Osteoblast (primary cell): Measurements from ENCODE around the gene SMARCC1. TPM values are rescaled to one million over a fixed set of nuclear protein-coding genes. Genes with fewer than 3 reads are reported as not detected.

Experiments used
- DNase-seq: peaks from one replicate; pipeline ENCODE4 v3.0.0; 2011; ENCODE audit warnings: low spot score, mixed read lengths; ENCODE audit not compliant: insufficient read length; ENCODE audit errors: missing footprints
- H2AFZ ChIP-seq: 2 replicates; pipeline ENCODE4 v1.6.0; 2011; ENCODE audit warnings: mild to moderate bottlenecking, low read length
- H3K27ac ChIP-seq: 2 replicates; pipeline ENCODE4 v1.5.1; 2011; ENCODE audit warnings: mild to moderate bottlenecking, low read depth, low read length, moderate library complexity
- H3K27me3 ChIP-seq: 2 replicates; pipeline ENCODE4 v1.6.0; 2012; ENCODE audit warnings: mild to moderate bottlenecking, control low read depth, inconsistent platforms, low read length, moderate library complexity; ENCODE audit not compliant: insufficient read depth
- H3K36me3 ChIP-seq: 2 replicates; pipeline ENCODE4 v1.5.1; 2011; ENCODE audit warnings: mild to moderate bottlenecking, low read length, control low read depth, moderate library complexity; ENCODE audit not compliant: insufficient read depth
- H3K4me1 ChIP-seq: 2 replicates; pipeline ENCODE4 v1.5.1; 2011; ENCODE audit warnings: mild to moderate bottlenecking, low read length, control low read depth, moderate library complexity; ENCODE audit not compliant: insufficient read depth
- H3K4me2 ChIP-seq: 2 replicates; pipeline ENCODE4 v1.6.0; 2011; ENCODE audit warnings: mild to moderate bottlenecking, low read length; ENCODE audit not compliant: insufficient read depth
- H3K4me3 ChIP-seq: fragments of 200-600 bp; sonication (generic); 3 replicates; pipeline ENCODE4 v1.5.1; 2012; ENCODE audit warnings: mild to moderate bottlenecking, low read length, inconsistent platforms; ENCODE audit not compliant: insufficient read depth
- H3K79me2 ChIP-seq: 2 replicates; pipeline ENCODE4 v1.6.0; 2012; ENCODE audit warnings: mild to moderate bottlenecking, low read length, control low read depth, inconsistent platforms; ENCODE audit not compliant: insufficient read depth
- H3K9me3 ChIP-seq: 2 replicates; pipeline ENCODE4 v1.5.1; 2011; ENCODE audit warnings: low read depth, low read length, control low read depth
- H4K20me1 ChIP-seq: 2 replicates; pipeline ENCODE4 v1.6.0; 2012; ENCODE audit warnings: mild to moderate bottlenecking, low read length, control low read depth; ENCODE audit not compliant: insufficient read depth
- total RNA-seq: library from RNA; depleted of rRNA; stranded (reverse); fragments of >200 nt; gene quantifications from 2 replicates; pipeline ENCODE4 v1.2.3, GENCODE V29; 2012
- TF ChIP-seq, protein P1 (sequence below): IDR thresholded peaks from 2 replicates; pipeline ENCODE4 v1.5.1; 2011; ENCODE audit warnings: mild to moderate bottlenecking, low read depth, low read length, moderate library complexity; ENCODE audit errors: extremely low read depth

SMARCC1 gene
- total RNA-seq, 1 donor = 46.7 TPM

DNA sequence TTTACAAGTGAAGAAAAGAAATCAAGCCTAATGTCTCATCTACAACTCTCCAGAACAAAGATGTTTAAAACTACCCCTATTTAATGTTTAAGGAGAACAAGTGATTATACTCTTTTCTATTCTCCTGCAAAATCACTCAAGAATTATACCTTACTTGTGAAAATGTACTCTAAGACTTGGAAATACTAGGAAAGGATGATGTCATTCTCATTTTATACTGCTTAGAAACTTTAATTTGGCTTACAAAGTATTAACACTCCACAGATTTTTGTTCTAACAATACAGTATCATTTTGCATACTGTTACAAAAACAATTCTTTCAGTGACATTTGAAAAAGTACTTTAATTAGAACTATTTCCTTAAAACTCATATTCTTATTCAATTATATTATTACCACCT is 89.5 kb downstream of the SMARCC1 start:
- TF ChIP-seq, protein P1, sequence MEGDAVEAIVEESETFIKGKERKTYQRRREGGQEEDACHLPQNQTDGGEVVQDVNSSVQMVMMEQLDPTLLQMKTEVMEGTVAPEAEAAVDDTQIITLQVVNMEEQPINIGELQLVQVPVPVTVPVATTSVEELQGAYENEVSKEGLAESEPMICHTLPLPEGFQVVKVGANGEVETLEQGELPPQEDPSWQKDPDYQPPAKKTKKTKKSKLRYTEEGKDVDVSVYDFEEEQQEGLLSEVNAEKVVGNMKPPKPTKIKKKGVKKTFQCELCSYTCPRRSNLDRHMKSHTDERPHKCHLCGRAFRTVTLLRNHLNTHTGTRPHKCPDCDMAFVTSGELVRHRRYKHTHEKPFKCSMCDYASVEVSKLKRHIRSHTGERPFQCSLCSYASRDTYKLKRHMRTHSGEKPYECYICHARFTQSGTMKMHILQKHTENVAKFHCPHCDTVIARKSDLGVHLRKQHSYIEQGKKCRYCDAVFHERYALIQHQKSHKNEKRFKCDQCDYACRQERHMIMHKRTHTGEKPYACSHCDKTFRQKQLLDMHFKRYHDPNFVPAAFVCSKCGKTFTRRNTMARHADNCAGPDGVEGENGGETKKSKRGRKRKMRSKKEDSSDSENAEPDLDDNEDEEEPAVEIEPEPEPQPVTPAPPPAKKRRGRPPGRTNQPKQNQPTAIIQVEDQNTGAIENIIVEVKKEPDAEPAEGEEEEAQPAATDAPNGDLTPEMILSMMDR = no peak
- Histone ChIP-seq H3K79me2 (no peaks in the 10 kb centered on the region), H3K36me3 (peaks cover 61% of the 10 kb centered on the region), H3K4me3 (no peak overlapping the region), H3K4me2 (no peak overlapping the region), H3K4me1 (no peaks in the 10 kb centered on the region), H3K27me3 (no peaks in the 10 kb centered on the region), H3K27ac (no peak overlapping the region), H2AFZ (no peak overlapping the region), H3K9me3 (no peaks in the 10 kb centered on the region), H4K20me1 (no peaks in the 10 kb centered on the region)
- peak; percentile 80 for DNase-seq

DNA sequence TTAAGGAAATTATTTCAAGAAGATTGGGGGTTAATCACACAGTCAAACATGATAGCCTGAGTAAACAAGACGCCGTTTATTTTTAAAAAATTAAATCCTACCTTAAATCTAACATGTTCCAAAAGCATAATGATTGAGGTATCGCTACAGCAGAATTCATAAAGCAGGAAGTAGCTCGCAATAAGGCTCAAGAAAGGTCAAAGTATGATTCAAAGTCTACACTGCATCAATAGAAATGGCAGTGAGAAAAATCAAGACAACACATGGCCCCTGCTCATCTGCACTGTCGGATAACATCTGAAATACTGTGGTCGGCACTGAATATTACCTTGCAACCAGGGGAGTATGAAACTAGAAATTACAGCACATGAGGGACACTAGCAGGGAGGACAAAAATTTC is 93.2 kb downstream of the SMARCC1 start:
- Histone ChIP-seq H2AFZ (no peak overlapping the region), H3K9me3 (no peaks in the 10 kb centered on the region), H3K4me2 (no peak overlapping the region), H3K27me3 (no peaks in the 10 kb centered on the region), H3K79me2 (no peaks in the 10 kb centered on the region), H3K36me3 (peaks cover 60% of the 10 kb centered on the region), H3K4me3 (no peak overlapping the region), H4K20me1 (no peaks in the 10 kb centered on the region), H3K27ac (no peak overlapping the region), H3K4me1 (no peaks in the 10 kb centered on the region)
- TF ChIP-seq, protein P1 = no peak
- no peak for DNase-seq

DNA sequence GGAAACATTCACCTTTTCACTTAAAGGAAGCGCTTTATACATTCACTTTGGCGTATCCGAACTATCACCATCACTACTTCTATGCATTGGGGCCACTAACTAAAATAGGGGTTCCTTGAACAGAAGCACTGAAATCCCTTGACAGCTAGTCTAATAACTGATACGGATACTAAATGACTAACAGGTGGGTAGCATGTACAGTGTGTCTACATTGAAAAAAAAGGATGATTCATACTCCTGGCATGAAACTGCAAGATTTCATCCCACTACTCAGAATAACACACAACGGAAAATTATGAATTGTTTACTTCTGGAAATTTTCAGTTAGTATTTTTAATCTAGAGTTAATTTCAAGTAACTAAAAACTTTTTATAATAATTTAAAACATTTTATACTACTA is 96.7 kb downstream of the SMARCC1 start:
- Histone ChIP-seq H3K4me1 (no peaks in the 10 kb centered on the region), H3K4me3 (no peak overlapping the region), H3K79me2 (no peaks in the 10 kb centered on the region), H3K4me2 (no peak overlapping the region), H3K27ac (no peak overlapping the region), H2AFZ (no peak overlapping the region), H3K36me3 (peaks cover 33% of the 10 kb centered on the region), H3K27me3 (no peaks in the 10 kb centered on the region), H3K9me3 (no peaks in the 10 kb centered on the region), H4K20me1 (no peaks in the 10 kb centered on the region)
- TF ChIP-seq, protein P1 = no peak
- no peak for DNase-seq

DNA sequence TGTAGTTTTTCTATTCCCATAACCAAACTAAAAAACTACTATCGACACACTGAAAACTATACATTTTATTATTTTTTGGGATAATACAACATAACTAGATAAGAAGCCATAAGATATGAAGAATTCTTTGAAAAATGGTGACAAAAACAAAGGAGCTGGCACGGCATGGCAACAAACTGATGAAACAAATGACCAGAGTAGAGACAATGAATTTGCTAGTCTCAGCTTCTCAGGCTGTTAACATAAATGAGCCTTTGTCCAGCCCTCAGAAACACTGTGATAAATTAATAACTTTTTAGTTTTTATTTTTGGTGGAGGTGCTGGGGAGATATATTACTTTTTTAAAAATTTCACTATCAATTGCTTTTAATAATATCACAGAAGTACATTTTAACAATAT is 100.7 kb downstream of the SMARCC1 start:
- H3K4me1 ChIP-seq = no peaks in the 10 kb centered on the region
- no peaks in the 10 kb centered on the region for H3K79me2 ChIP-seq
- TF ChIP-seq, protein P1 = no peak
- no peaks in the 10 kb centered on the region for H3K27me3 ChIP-seq
- H3K4me2 ChIP-seq = no peak overlapping the region
- no peaks in the 10 kb centered on the region for H4K20me1 ChIP-seq
- H3K36me3 ChIP-seq = peaks cover 44% of the 10 kb centered on the region
- no peaks in the 10 kb centered on the region for H3K9me3 ChIP-seq
- H2AFZ ChIP-seq = no peak overlapping the region
- no peak for DNase-seq
- no peak overlapping the region for H3K4me3 ChIP-seq
- H3K27ac ChIP-seq = no peak overlapping the region
